GM21367 (cell line): ENCODE results near the gene RNF152.

Experiments used
- ATAC-seq: cut with Tn5 transposase; IDR thresholded peaks from one replicate; pipeline ENCODE4 v1.9.1; 2021; ENCODE audit not compliant: unreplicated experiment

Gene RNF152

GRCh38 chr18:61854578-61855448 is 38.0 kb downstream of the RNF152 start:
- no peak for ATAC-seq

GRCh38 chr18:61853855-61854254 is 39.0 kb downstream of the RNF152 start:
- ATAC-seq, result no peak

GRCh38 chr18:61852496-61852895 is 40.3 kb downstream of the RNF152 start:
- ATAC-seq, result no peak

- no peak for ATAC-seq
Measured at GRCh38 chr18:61851940-61852451, 40.8 kb downstream of the RNF152 start.

GRCh38 chr18:61851279-61851678 is 41.5 kb downstream of the RNF152 start:
- no peak for ATAC-seq

GRCh38 chr18:61850756-61851155 is 42.1 kb downstream of the RNF152 start:
- ATAC-seq, result no peak

- no peak for ATAC-seq
Measured at GRCh38 chr18:61847164-61847791, 45.5 kb downstream of the RNF152 start.

- ATAC-seq, result no peak
Measured at GRCh38 chr18:61845197-61845596, 47.6 kb downstream of the RNF152 start.

- no peak for ATAC-seq
Measured at GRCh38 chr18:61844726-61845125, 48.1 kb downstream of the RNF152 start.

- ATAC-seq, result no peak
Measured at GRCh38 chr18:61842146-61842545, 50.7 kb downstream of the RNF152 start.

GRCh38 chr18:61841706-61842105 is 51.1 kb downstream of the RNF152 start:
- no peak for ATAC-seq

GRCh38 chr18:61840324-61840723 is 52.5 kb downstream of the RNF152 start:
- ATAC-seq, result no peak

- no peak for ATAC-seq
Measured at GRCh38 chr18:61838521-61838920, 54.3 kb downstream of the RNF152 start.

- no peak for ATAC-seq
Measured at GRCh38 chr18:61833978-61834377, 58.8 kb downstream of the RNF152 start.

- ATAC-seq, result no peak
Measured at GRCh38 chr18:61833387-61833786, 59.4 kb downstream of the RNF152 start.

- no peak for ATAC-seq
Measured at GRCh38 chr18:61832858-61833257, 59.9 kb downstream of the RNF152 start.

- ATAC-seq, result no peak
Measured at GRCh38 chr18:61831071-61831470, 61.7 kb downstream of the RNF152 start.

- ATAC-seq, result no peak
Measured at GRCh38 chr18:61829108-61829507, 63.7 kb downstream of the RNF152 start.

GRCh38 chr18:61827591-61827990 is 65.2 kb downstream of the RNF152 start:
- no peak for ATAC-seq

GRCh38 chr18:61825386-61825785 is 67.4 kb downstream of the RNF152 start:
- ATAC-seq, result no peak

GRCh38 chr18:61824733-61825363 is 68.0 kb downstream of the RNF152 start:
- ATAC-seq, result no peak

- ATAC-seq, result no peak
Measured at GRCh38 chr18:61823595-61823994, 69.2 kb downstream of the RNF152 start.
